MM.1S (cell line): ENCODE data around the gene CADM2.

Source experiments
- EZH2 ChIP-seq: fragments of 300-600 bp; sonication (generic); optimal IDR thresholded peaks from 2 replicates; pipeline ENCODE3; 2017; ENCODE audit warnings: low read depth, mild to moderate bottlenecking, antibody characterized with exemption, low read length, mixed read lengths
- TF ChIP-seq, protein P1 (sequence below): fragments of 300-600 bp; sonication (generic); IDR thresholded peaks from 2 replicates; pipeline ENCODE4 v1.5.1; 2016; ENCODE audit warnings: antibody characterized with exemption, low read length, mixed read lengths

DNA sequence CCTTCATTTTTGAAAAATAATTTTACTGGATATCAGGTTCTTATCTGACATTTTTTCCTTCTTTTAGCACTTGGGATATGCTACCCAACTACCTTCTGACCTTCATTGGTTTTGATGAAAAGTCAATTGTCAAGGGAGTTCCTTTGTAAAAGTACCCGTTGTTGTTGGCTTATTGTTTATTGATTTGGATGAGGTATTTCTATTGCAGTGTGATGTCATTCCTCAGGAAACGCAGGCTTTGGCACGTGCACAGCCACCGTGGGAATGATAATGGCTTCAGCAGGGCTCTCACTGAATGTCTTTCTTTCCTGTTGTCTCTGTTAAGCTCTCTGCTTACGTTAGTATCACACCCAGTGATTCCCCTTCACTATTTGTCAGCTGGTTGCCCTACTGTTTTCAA is 944.6 kb downstream of the CADM2 start:
- TF ChIP-seq, protein P1, sequence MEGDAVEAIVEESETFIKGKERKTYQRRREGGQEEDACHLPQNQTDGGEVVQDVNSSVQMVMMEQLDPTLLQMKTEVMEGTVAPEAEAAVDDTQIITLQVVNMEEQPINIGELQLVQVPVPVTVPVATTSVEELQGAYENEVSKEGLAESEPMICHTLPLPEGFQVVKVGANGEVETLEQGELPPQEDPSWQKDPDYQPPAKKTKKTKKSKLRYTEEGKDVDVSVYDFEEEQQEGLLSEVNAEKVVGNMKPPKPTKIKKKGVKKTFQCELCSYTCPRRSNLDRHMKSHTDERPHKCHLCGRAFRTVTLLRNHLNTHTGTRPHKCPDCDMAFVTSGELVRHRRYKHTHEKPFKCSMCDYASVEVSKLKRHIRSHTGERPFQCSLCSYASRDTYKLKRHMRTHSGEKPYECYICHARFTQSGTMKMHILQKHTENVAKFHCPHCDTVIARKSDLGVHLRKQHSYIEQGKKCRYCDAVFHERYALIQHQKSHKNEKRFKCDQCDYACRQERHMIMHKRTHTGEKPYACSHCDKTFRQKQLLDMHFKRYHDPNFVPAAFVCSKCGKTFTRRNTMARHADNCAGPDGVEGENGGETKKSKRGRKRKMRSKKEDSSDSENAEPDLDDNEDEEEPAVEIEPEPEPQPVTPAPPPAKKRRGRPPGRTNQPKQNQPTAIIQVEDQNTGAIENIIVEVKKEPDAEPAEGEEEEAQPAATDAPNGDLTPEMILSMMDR, result no peak
- TF ChIP-seq EZH2, result no peak
